ENCODE results near the gene SERPINA12. TPM values are rescaled to one million over a fixed set of nuclear protein-coding genes. Genes with fewer than 3 reads are reported as not detected.

SERPINA12 gene
- total and polyA plus RNA-seq, 4 donors, result 0.28 TPM; not detected in 3

DNA sequence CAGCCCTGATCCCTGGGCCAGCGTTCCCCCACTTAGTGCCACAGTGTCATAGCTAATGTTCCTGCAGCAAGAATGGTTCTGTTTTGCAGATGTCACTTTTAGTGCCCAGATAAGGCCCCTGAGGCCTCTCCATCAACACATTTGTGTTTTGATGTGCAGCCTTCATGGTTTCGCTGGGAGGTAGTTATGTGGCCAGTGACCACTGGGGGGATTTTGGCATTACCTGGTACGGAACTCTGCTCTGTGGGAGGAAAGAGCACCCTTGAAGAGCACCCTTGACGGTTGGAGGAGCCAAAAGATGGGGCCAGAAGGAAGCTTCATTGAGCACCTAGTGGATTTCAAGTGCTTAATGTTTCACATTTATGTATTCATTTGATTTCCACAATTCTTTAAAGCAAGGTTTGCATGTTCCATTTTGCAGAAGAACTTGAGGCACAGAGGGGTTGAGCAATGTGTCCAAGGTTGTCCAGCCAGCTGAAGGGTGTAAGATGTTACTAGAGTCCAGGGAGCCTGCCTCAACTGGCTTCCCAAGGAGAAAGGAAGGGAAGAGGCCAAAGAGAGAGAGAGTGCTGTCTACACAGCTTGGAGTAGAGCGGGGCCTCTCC lies 69.7 kb downstream of the SERPINA12 start:
- Histone ChIP-seq H3K9me3 (ENCODE audit: control insufficient read depth in 4 of 4, low read length in 3 of 4) (no peaks in the 10 kb centered on the region), H3K27me3 (ENCODE audit: control insufficient read depth in 4 of 4, insufficient read depth in 4 of 4, low read length in 3 of 4) (no peaks in the 10 kb centered on the region), H3K4me3 (ENCODE audit: low read depth in 1 of 3, low read length in 3 of 3) (no peak overlapping the region), H3K4me1 (ENCODE audit: control insufficient read depth in 4 of 4, insufficient read depth in 4 of 4, low read length in 3 of 4) (no peaks in the 10 kb centered on the region), H3K27ac (ENCODE audit: low read depth in 1 of 2, low read length in 2 of 2) (no peak overlapping the region), H3K36me3 (ENCODE audit: control insufficient read depth in 4 of 4, insufficient read depth in 3 of 4, low read depth in 1 of 4, low read length in 3 of 4) (peaks cover 0 to 22% (median 12%) of the 10 kb centered on the region in 4 donors), H3K9ac (ENCODE audit: low read depth in 1 of 2, low read length in 2 of 2) (no peak overlapping the region)
- peak in 1 of 2 donors; percentile 35 for TF ChIP-seq RAD21 (IDR thresholded peaks at IDR 0.05)
- TF ChIP-seq RXRA (IDR thresholded peaks at IDR 0.05), result no peak
- WGBS, result 84% methylated on average over 5 of the region's 5 CpGs
- no peak for DNase-seq (ENCODE audit: low spot score)

Other genes with a start within 250 kb of the SERPINA12 start
- 100 to 1,000 TPM; 105 to 256 TPM for gene SERPINA10, start 216.2 kb downstream of the SERPINA12 start, total RNA-seq
- gene SERPINA10, start 216.2 kb downstream of the SERPINA12 start, polyA plus RNA-seq, result 100 to 1,000 TPM; 131 to 363 TPM
- gene SERPINA6, start 186.1 kb downstream of the SERPINA12 start, total RNA-seq, result 100 to 1,000 TPM; 188 to 330 TPM
- gene SERPINA6, start 186.1 kb downstream of the SERPINA12 start, polyA plus RNA-seq, result 100 to 1,000 TPM; 327 to 357 TPM
- gene SERPINA2, start 142.8 kb downstream of the SERPINA12 start, total RNA-seq, result not detected
- gene SERPINA2, start 142.8 kb downstream of the SERPINA12 start, polyA plus RNA-seq, result not detected
- over 10,000 TPM; 10,220 to 22,719 TPM for gene SERPINA1, start 120.9 kb downstream of the SERPINA12 start, total RNA-seq
- over 10,000 TPM; 28,447 to 47,972 TPM for gene SERPINA1, start 120.9 kb downstream of the SERPINA12 start, polyA plus RNA-seq
- gene SERPINA11, start 56.7 kb downstream of the SERPINA12 start, total RNA-seq, result 10 to 100 TPM; 32.6 to 89.4 TPM
- 100 to 1,000 TPM; 145 to 283 TPM for gene SERPINA11, start 56.7 kb downstream of the SERPINA12 start, polyA plus RNA-seq
- not detected for gene SERPINA9, start 33.3 kb downstream of the SERPINA12 start, total RNA-seq
- not detected for gene SERPINA9, start 33.3 kb downstream of the SERPINA12 start, polyA plus RNA-seq
- 100 to 1,000 TPM in 1 of 2 donors, 10 to 100 TPM in 1; 50.5 to 150 TPM for gene SERPINA4, start 52.0 kb upstream of the SERPINA12 start, total RNA-seq
- gene SERPINA4, start 52.0 kb upstream of the SERPINA12 start, polyA plus RNA-seq, result 10 to 100 TPM; 67.6 to 80.3 TPM
- 100 to 1,000 TPM in 1 of 2 donors, 10 to 100 TPM in 1; 45.7 to 250 TPM for gene SERPINA5, start 72.0 kb upstream of the SERPINA12 start, total RNA-seq
- gene SERPINA5, start 72.0 kb upstream of the SERPINA12 start, polyA plus RNA-seq, result 100 to 1,000 TPM in 1 of 2 donors, 10 to 100 TPM in 1; 37.0 to 122 TPM
- gene SERPINA3, start 102.9 kb upstream of the SERPINA12 start, total RNA-seq, result over 10,000 TPM in 1 of 2 donors, 1,000 to 10,000 TPM in 1; 2,087 to 17,984 TPM
- over 10,000 TPM; 11,518 to 14,500 TPM for gene SERPINA3, start 102.9 kb upstream of the SERPINA12 start, polyA plus RNA-seq